ENCODE results near the gene PEA15.

PEA15 gene

GRCh38 chr1:160191756-160192155, 13.4 kb upstream of the PEA15 start (continued):
- no peak for TF ChIP-seq BCL6B (tag by site-specific recombination; IDR thresholded peaks at IDR 0.05)
- TF ChIP-seq ZNF169 (tag by site-specific recombination; IDR thresholded peaks at IDR 0.05): no peak
- no peak for TF ChIP-seq RBAK (tag by site-specific recombination; IDR thresholded peaks at IDR 0.05)
- no peak for TF ChIP-seq HOXA7 (CRISPR knock-in tag; IDR thresholded peaks at IDR 0.05; ENCODE audit: borderline replicate concordance)

- H3K9me3 ChIP-seq (ENCODE audit: control insufficient read depth, insufficient read depth, low read depth, low read length): no peaks in the 10 kb centered on the region
- CTCF ChIA-PET: interaction anchor here (0.6 to 6.7 kb wide), 18 partner anchors 9 to 888 kb away, joined by 3 to 88 read pairs (median 8); partner anchors contain the start of gene PEA15
- POLR2A ChIA-PET: interaction anchor here (1.0 to 2.3 kb wide), 2 partner anchors 14 to 28 kb away, joined by 3 to 9 read pairs; no protein-coding TSS in a partner anchor
- no peak overlapping the region for H3K4me3 ChIP-seq (ENCODE audit: low read depth, low read length)
- no peak overlapping the region for H3K27ac ChIP-seq (ENCODE audit: extremely low read depth, low read depth, low read length)
- H3K36me3 ChIP-seq (ENCODE audit: control insufficient read depth in 2 of 2, insufficient read depth in 1 of 2, low read length in 2 of 2): no peaks in the 10 kb centered on the region
- TF ChIP-seq GLIS1 (tag by site-specific recombination; IDR thresholded peaks at IDR 0.05): peak; percentile 54
- TF ChIP-seq FEZF1 (tag by site-specific recombination; IDR thresholded peaks at IDR 0.05): no peak
- no peak for TF ChIP-seq ZNF791 (tag by site-specific recombination; IDR thresholded peaks at IDR 0.05)
- no peaks in the 10 kb centered on the region for H3K4me1 ChIP-seq (ENCODE audit: control insufficient read depth, insufficient read depth, low read length)
Measured at GRCh38 chr1:160192234-160192633, 12.9 kb upstream of the PEA15 start.

GRCh38 chr1:160193091-160193819, 11.9 kb upstream of the PEA15 start:
- CTCF ChIA-PET: interaction anchor here (0.5 to 6.7 kb wide), 58 partner anchors 10 to 865 kb away, joined by 3 to 88 read pairs (median 4); partner anchors contain the start of genes COPA, DCAF8, NCSTN and PEA15
- no peaks in the 10 kb centered on the region for H3K4me1 ChIP-seq (ENCODE audit: control insufficient read depth, insufficient read depth, low read length)
- H3K9me3 ChIP-seq (ENCODE audit: control insufficient read depth, insufficient read depth, low read depth, low read length): no peaks in the 10 kb centered on the region
- no peak overlapping the region for H3K27ac ChIP-seq (ENCODE audit: extremely low read depth, low read depth, low read length)
- H3K36me3 ChIP-seq (ENCODE audit: control insufficient read depth in 2 of 2, insufficient read depth in 1 of 2, low read length in 2 of 2): no peaks in the 10 kb centered on the region
- no peak overlapping the region for H3K4me3 ChIP-seq (ENCODE audit: low read depth, low read length)
- POLR2A ChIA-PET: interaction anchor here (0.5 to 2.3 kb wide), 6 partner anchors 8 to 99 kb away, joined by 3 to 9 read pairs (median 4); no protein-coding TSS in a partner anchor
- TF ChIP-seq PRDM10 (tag by site-specific recombination; IDR thresholded peaks at IDR 0.05): peak; percentile 82
- TF ChIP-seq ZNF830 (tag by site-specific recombination; IDR thresholded peaks at IDR 0.05; ENCODE audit: low read depth): no peak
- peak; percentile 71 for TF ChIP-seq ZNF692 (tag by site-specific recombination; IDR thresholded peaks at IDR 0.05)
- no peak for TF ChIP-seq ZNF112 (tag by site-specific recombination; IDR thresholded peaks at IDR 0.05)
- no peak for TF ChIP-seq ZBTB26 (tag by site-specific recombination; optimal IDR thresholded peaks at IDR 0.05)
- TF ChIP-seq ZSCAN5A (tag by site-specific recombination; IDR thresholded peaks at IDR 0.05): no peak
- TF ChIP-seq ZNF623 (tag by site-specific recombination; IDR thresholded peaks at IDR 0.05): no peak
- no peak for TF ChIP-seq ZNF362 (tag by site-specific recombination; IDR thresholded peaks at IDR 0.05)
- peak; percentile 72 for TF ChIP-seq BCL11B (tag by site-specific recombination; IDR thresholded peaks at IDR 0.05; ENCODE audit: low read depth)
- no peak for TF ChIP-seq IKZF3 (tag by site-specific recombination; IDR thresholded peaks at IDR 0.05)
- peak; percentile 70; the same call in 1 of the 2 replicates for TF ChIP-seq KLF17 (tag by site-specific recombination; IDR thresholded peaks at IDR 0.05)
- TF ChIP-seq ZSCAN30 (tag by site-specific recombination; IDR thresholded peaks at IDR 0.05): no peak; the same call in none of the 2 replicates
- peak; percentile 73 for TF ChIP-seq ZNF2 (tag by site-specific recombination; IDR thresholded peaks at IDR 0.05)
